ENCODE results near the gene PTPRD.

PTPRD gene

DNA sequence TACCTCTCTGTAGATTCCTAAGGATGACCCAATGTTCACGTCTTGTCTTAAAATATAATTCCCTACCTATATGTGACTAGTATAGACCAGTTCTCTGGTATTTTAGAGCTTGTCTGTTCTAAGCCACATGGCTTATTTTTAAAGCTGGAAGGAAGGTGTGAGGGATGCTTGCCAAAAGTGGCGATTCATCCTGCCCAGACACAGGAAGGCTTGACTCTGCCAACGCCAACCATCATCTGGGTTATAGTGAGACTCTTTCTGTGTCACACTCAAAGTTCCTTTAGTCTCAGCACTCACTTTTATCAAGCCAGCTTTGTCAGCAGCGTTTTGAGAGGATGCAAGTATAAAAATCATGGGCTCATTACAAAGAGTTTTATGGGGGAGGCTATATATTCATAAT is 500.0 kb downstream of the PTPRD start:
- no peak for TF ChIP-seq FOXP2 (optimal IDR thresholded peaks at IDR 0.05; ENCODE audit: borderline replicate concordance, extremely low read depth, extremely low read length, insufficient read depth)
- no peak for TF ChIP-seq POLR2AphosphoS5 (IDR thresholded peaks at IDR 0.05; ENCODE audit: low read depth, low read length)
- TF ChIP-seq, protein P1, sequence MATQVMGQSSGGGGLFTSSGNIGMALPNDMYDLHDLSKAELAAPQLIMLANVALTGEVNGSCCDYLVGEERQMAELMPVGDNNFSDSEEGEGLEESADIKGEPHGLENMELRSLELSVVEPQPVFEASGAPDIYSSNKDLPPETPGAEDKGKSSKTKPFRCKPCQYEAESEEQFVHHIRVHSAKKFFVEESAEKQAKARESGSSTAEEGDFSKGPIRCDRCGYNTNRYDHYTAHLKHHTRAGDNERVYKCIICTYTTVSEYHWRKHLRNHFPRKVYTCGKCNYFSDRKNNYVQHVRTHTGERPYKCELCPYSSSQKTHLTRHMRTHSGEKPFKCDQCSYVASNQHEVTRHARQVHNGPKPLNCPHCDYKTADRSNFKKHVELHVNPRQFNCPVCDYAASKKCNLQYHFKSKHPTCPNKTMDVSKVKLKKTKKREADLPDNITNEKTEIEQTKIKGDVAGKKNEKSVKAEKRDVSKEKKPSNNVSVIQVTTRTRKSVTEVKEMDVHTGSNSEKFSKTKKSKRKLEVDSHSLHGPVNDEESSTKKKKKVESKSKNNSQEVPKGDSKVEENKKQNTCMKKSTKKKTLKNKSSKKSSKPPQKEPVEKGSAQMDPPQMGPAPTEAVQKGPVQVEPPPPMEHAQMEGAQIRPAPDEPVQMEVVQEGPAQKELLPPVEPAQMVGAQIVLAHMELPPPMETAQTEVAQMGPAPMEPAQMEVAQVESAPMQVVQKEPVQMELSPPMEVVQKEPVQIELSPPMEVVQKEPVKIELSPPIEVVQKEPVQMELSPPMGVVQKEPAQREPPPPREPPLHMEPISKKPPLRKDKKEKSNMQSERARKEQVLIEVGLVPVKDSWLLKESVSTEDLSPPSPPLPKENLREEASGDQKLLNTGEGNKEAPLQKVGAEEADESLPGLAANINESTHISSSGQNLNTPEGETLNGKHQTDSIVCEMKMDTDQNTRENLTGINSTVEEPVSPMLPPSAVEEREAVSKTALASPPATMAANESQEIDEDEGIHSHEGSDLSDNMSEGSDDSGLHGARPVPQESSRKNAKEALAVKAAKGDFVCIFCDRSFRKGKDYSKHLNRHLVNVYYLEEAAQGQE (IDR thresholded peaks at IDR 0.05; ENCODE audit: insufficient read depth in 1 of 2, low read depth in 2 of 2, low read length in 2 of 2): no peak
- no peak for TF ChIP-seq SIN3A (IDR thresholded peaks at IDR 0.05; ENCODE audit: borderline replicate concordance, insufficient read depth, low read length)
- no peak for TF ChIP-seq TAF1 (IDR thresholded peaks at IDR 0.05; ENCODE audit: borderline replicate concordance, insufficient read depth, low read length)

DNA sequence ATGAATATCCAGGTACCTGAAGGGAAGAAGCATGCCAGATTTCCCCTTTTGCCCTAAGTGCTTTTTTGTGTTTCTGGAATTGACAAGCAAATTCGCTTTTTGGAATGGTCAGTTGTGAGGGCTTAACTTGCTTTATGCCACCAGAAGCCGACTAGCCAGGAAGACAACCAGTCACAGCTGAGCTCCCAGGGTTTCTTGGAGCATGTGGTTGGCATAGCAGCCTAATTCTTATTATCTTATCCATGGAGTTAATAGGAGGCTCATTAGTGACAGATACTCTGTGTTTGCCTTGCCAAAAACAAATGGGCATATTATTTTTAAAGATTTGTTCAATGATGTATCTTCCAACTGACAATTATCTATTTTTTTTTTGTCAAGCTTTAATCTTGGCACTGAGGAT is 500.7 kb downstream of the PTPRD start:
- TF ChIP-seq, protein P1 (IDR thresholded peaks at IDR 0.05; ENCODE audit: insufficient read depth in 1 of 2, low read depth in 2 of 2, low read length in 2 of 2): no peak
- TF ChIP-seq POLR2AphosphoS5 (IDR thresholded peaks at IDR 0.05; ENCODE audit: low read depth, low read length): no peak
- TF ChIP-seq FOXP2 (optimal IDR thresholded peaks at IDR 0.05; ENCODE audit: borderline replicate concordance, extremely low read depth, extremely low read length, insufficient read depth): no peak
- no peak for TF ChIP-seq TAF1 (IDR thresholded peaks at IDR 0.05; ENCODE audit: borderline replicate concordance, insufficient read depth, low read length)
- no peak for TF ChIP-seq SIN3A (IDR thresholded peaks at IDR 0.05; ENCODE audit: borderline replicate concordance, insufficient read depth, low read length)

DNA sequence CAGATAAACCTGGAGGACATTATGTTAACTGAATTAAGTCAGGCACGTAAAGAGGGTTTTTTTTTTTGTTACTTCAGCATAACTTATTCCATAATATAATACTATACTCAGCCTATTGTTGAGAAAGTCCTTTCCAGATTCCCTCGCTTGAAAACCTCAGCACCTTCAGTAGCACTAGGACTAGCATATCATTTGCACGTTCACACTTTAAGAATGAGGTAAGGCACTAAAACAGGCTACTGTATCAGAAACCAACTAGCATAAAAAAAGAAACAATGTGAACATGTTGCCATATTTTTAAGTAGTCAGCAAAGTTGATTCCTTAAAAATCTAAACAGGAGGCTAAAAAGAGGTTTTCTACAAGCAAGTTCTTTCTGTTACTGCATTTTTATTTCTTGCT is 504.0 kb downstream of the PTPRD start:
- TF ChIP-seq, protein P1 (IDR thresholded peaks at IDR 0.05; ENCODE audit: insufficient read depth in 1 of 2, low read depth in 2 of 2, low read length in 2 of 2): no peak
- no peak for TF ChIP-seq TAF1 (IDR thresholded peaks at IDR 0.05; ENCODE audit: borderline replicate concordance, insufficient read depth, low read length)
- no peak for TF ChIP-seq FOXP2 (optimal IDR thresholded peaks at IDR 0.05; ENCODE audit: borderline replicate concordance, extremely low read depth, extremely low read length, insufficient read depth)
- no peak for TF ChIP-seq SIN3A (IDR thresholded peaks at IDR 0.05; ENCODE audit: borderline replicate concordance, insufficient read depth, low read length)
- no peak for TF ChIP-seq POLR2AphosphoS5 (IDR thresholded peaks at IDR 0.05; ENCODE audit: low read depth, low read length)

DNA sequence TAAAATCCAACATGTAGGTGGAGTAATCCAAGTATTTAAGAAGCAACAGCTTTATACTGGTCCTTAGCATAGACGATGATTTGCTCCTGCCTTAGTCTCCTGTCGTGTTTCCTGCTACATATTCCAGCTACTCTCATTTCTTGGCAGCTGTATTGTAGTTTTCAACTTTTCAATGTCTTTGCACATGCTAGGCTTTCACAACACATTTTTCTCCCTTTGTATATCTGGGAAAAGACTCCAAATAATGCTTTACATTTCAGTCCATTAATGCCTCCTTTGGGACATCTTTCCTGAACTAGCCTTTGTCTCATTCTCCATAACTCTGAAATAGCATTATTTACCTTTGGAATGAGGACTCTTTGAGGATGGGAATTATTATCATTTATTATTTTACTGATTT is 508.0 kb downstream of the PTPRD start:
- TF ChIP-seq, protein P1 (IDR thresholded peaks at IDR 0.05; ENCODE audit: insufficient read depth in 1 of 2, low read depth in 2 of 2, low read length in 2 of 2): no peak
- TF ChIP-seq SIN3A (IDR thresholded peaks at IDR 0.05; ENCODE audit: borderline replicate concordance, insufficient read depth, low read length) (no peak), POLR2AphosphoS5 (IDR thresholded peaks at IDR 0.05; ENCODE audit: low read depth, low read length) (no peak), TAF1 (IDR thresholded peaks at IDR 0.05; ENCODE audit: borderline replicate concordance, insufficient read depth, low read length) (no peak), FOXP2 (optimal IDR thresholded peaks at IDR 0.05; ENCODE audit: borderline replicate concordance, extremely low read depth, extremely low read length, insufficient read depth) (no peak)

DNA sequence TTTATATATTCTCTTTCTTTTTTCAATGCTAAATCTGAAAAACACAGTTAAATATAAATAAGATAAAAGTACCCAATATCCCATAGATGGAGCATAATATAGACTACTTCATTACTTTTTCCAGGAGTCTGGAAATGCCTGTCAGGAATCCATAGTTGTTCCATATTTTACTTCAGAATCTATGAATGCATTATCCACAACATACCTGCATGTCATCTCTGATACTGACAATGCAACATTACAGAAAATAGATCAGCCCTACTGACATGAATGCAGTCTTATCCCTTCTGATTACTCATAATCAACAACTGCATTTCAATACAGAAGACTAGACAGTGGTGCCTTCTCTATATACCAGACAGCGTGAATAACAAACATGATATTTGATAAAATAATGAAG is 517.6 kb downstream of the PTPRD start:
- TF ChIP-seq TAF1 (IDR thresholded peaks at IDR 0.05; ENCODE audit: borderline replicate concordance, insufficient read depth, low read length) (no peak), SIN3A (IDR thresholded peaks at IDR 0.05; ENCODE audit: borderline replicate concordance, insufficient read depth, low read length) (no peak)

Data from PFSK-1 (cell line).